Psoas muscle (tissue), 8 donors: ENCODE results near the gene TAGLN. TPM values are rescaled to one million over a fixed set of nuclear protein-coding genes. Genes with fewer than 3 reads are reported as not detected.

Experiments
- ATAC-seq, 4 donors: fragments of 200-7000 bp; cut with Tn5 transposase; one replicate each; pipeline ENCODE4 v1.9.1; 2020; ENCODE audit warnings: moderate library complexity in 3 of 4, mild to moderate bottlenecking in 2 of 4
- DNase-seq, 2 donors: peaks; one replicate each; pipeline ENCODE4 v3.0.0-alpha.2; 2020
- H3K27ac ChIP-seq: fragments of 200-600 bp; one replicate; pipeline ENCODE4 v1.8.0; 2022
- H3K27me3 ChIP-seq, 3 donors: fragments of 200-600 bp in 1 of 3; one replicate each; pipeline versions ENCODE4 v1.6.1 to v1.8.0; 2013 to 2022; ENCODE audit warnings: low read length in 2 of 3, mild to moderate bottlenecking in 2 of 3, moderate library complexity in 1 of 3; ENCODE audit not compliant: insufficient read depth in 3 of 3
- H3K36me3 ChIP-seq, 2 donors: fragments of 200-600 bp in 1 of 2; one replicate each; pipeline versions ENCODE4 v1.6.1 to v1.8.0; 2013 to 2022; ENCODE audit warnings: low read depth in 1 of 2, mild to moderate bottlenecking in 1 of 2, moderate library complexity in 1 of 2; ENCODE audit not compliant: insufficient read depth in 1 of 2
- H3K4me1 ChIP-seq: fragments of 200-600 bp; one replicate; pipeline ENCODE4 v1.8.0; 2022
- H3K4me3 ChIP-seq: fragments of 200-600 bp; one replicate; pipeline ENCODE4 v1.8.0; 2022; ENCODE audit warnings: mild to moderate bottlenecking
- H3K9me3 ChIP-seq: fragments of 200-600 bp; one replicate; pipeline ENCODE4 v1.8.0; 2022
- CTCF ChIP-seq: fragments of 200-600 bp; IDR thresholded peaks from one replicate; pipeline ENCODE4 v1.8.0; 2022; ENCODE audit warnings: antibody characterized with exemption
- WGBS, 3 donors: extraction: QIAGEN DNeasy Blood & Tissue Kit; methylation state at CpG; one replicate each; pipeline versions ENCODE4 v1.1.6 to v1.1.7; 2013; 5-methylcytosine and 5-hydroxymethylcytosine counted together
- intact Hi-C, 2 donors: fragments of 100-400 bp; cut with DNase I; formaldehyde crosslinking; loops; one replicate each; pipeline versions ENCODE4 v1.11.0 to v1.14.2; 2022
- polyA plus RNA-seq, 3 donors: library from polyadenylated mRNA; stranded (reverse); fragments of 200-250 nt; gene quantifications; one replicate each; pipeline ENCODE4 v1.2.3, GENCODE V29; 2013
- total RNA-seq, 4 donors: library from RNA; stranded (reverse); fragmentation: NEBNext Ultra II Directional in 2 of 4; extraction: Animal tissue kit (Norgen Biotek cat#: 25700) in 2 of 4; gene quantifications; one replicate each; pipeline versions ENCODE4 v1.2.1 to v1.2.4, GENCODE V29; 2021 to 2023
- donor health status: healthy with polysubstance abuse.
- donor health status: DM: no; HTN: no; CAD: no; lungs with moderate emphysema.
- donor health status: Bipolar disorder and iron deficiency.
- donor health status: healthy.
- donor health status: DM: yes; HTN: yes; CAD: no.
- donor health status: DM: no; HTN: no; CAD: no.
- donor health status: DM: no; HTN: no; CAD: no.
- donor health status: DM: yes; HTN: yes; CAD: no.

The TAGLN gene
- total and polyA plus RNA-seq, 7 donors = 36.2 to 140 (median 73.0) TPM

GRCh38 chr11:117219995-117220394 lies 20.8 kb downstream of the TAGLN start:
- Histone ChIP-seq H3K4me3 (no peak overlapping the region), H3K27ac (peak overlapping the region; percentile 86), H3K36me3 (peaks cover 3 to 70% of the 10 kb centered on the region in 2 donors), H3K4me1 (peaks cover 48% of the 10 kb centered on the region), H3K27me3 (no peaks in the 10 kb centered on the region), H3K9me3 (no peaks in the 10 kb centered on the region)
- WGBS, 3 donors = 85 to 92% (median 92%) methylated on average over 4 of the region's 4 CpGs
- ATAC-seq (no peak), DNase-seq (no peak)
- TF ChIP-seq CTCF = no peak
- intact Hi-C loops = loop anchor here (2.0 to 10.0 kb wide), 5 partner anchors 37 to 255 kb away; no protein-coding TSS in a partner anchor

- intact Hi-C loops = loop anchor here (2.0 to 10.0 kb wide), 4 partner anchors 38 to 256 kb away; no protein-coding TSS in a partner anchor
- 9 to 18% (median 11%) methylated on average over 9 of the region's 9 CpGs for WGBS, 3 donors
- Histone ChIP-seq H3K4me3 (peak overlapping the region; percentile 21), H3K4me1 (peaks cover 48% of the 10 kb centered on the region), H3K27ac (peak overlapping the region; percentile 86), H3K27me3 (no peaks in the 10 kb centered on the region), H3K9me3 (no peaks in the 10 kb centered on the region), H3K36me3 (peaks cover 3 to 67% of the 10 kb centered on the region in 2 donors)
- no peak for TF ChIP-seq CTCF
- ATAC-seq (peak; percentile 41 to 55 (median 52)), DNase-seq (peak; percentile 68 to 83)
These were observed 21.4 kb downstream of the TAGLN start for GRCh38 chr11:117220568-117220967.

- Histone ChIP-seq H3K27ac (peak overlapping the region; percentile 86), H3K27me3 (no peaks in the 10 kb centered on the region), H3K9me3 (no peaks in the 10 kb centered on the region), H3K4me1 (peaks cover 48% of the 10 kb centered on the region), H3K4me3 (peak overlapping the region; percentile 21), H3K36me3 (peaks cover 3 to 62% of the 10 kb centered on the region in 2 donors)
- DNase-seq (peak in 1 of 2 donors; percentile 81), ATAC-seq (peak; percentile 76 to 89 (median 82))
- 15 to 27% (median 22%) methylated on average over 7 of the region's 7 CpGs for WGBS, 3 donors
- TF ChIP-seq CTCF = no peak
- intact Hi-C loops = loop anchor here (2.0 to 10.0 kb wide), 4 partner anchors 38 to 256 kb away; no protein-coding TSS in a partner anchor
These were observed 22.0 kb downstream of the TAGLN start for GRCh38 chr11:117220999-117221774.

- 11 to 27% (median 15%) methylated on average over 7 of the region's 7 CpGs for WGBS, 3 donors
- peak; percentile 53 to 72 (median 68) for ATAC-seq
- intact Hi-C loops = loop anchor here (2.0 to 10.0 kb wide), 4 partner anchors 39 to 257 kb away; no protein-coding TSS in a partner anchor
These were observed 22.8 kb downstream of the TAGLN start for GRCh38 chr11:117221775-117222517.

More at GRCh38 chr11:117221775-117222517, 22.8 kb downstream of the TAGLN start:
- H3K4me3 ChIP-seq = no peak overlapping the region
- no peak for TF ChIP-seq CTCF
- peak; percentile 74 to 87 for DNase-seq
- peak overlapping the region; percentile 86 for H3K27ac ChIP-seq
- peaks cover 44% of the 10 kb centered on the region for H3K4me1 ChIP-seq
- no peaks in the 10 kb centered on the region for H3K27me3 ChIP-seq
- H3K36me3 ChIP-seq = peaks cover 3 to 60% of the 10 kb centered on the region in 2 donors
- H3K9me3 ChIP-seq = no peaks in the 10 kb centered on the region
